ENCODE data around the gene NDUFA8.

DNA sequence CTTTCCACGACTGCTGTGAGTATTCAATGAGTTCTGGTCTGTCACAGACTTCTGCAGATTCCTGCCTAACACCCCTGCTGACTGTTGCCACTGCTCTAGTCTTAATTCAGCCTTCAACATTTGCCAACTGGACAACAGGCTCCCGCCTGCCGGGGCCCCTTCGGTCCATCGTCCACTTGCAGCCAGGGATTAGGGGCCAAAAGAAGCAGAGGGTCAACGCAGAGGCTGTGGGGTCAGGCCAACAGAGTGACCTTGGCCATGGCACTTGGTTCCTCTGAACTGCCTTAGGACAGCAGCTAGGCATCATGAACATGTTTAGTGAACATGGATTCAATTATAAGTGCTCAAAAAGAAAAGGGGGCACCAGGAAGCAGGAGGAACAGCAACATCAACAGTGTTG is 28.8 kb upstream of the NDUFA8 start:
- TF ChIP-seq, protein P1, sequence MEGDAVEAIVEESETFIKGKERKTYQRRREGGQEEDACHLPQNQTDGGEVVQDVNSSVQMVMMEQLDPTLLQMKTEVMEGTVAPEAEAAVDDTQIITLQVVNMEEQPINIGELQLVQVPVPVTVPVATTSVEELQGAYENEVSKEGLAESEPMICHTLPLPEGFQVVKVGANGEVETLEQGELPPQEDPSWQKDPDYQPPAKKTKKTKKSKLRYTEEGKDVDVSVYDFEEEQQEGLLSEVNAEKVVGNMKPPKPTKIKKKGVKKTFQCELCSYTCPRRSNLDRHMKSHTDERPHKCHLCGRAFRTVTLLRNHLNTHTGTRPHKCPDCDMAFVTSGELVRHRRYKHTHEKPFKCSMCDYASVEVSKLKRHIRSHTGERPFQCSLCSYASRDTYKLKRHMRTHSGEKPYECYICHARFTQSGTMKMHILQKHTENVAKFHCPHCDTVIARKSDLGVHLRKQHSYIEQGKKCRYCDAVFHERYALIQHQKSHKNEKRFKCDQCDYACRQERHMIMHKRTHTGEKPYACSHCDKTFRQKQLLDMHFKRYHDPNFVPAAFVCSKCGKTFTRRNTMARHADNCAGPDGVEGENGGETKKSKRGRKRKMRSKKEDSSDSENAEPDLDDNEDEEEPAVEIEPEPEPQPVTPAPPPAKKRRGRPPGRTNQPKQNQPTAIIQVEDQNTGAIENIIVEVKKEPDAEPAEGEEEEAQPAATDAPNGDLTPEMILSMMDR (IDR thresholded peaks at IDR 0.05; ENCODE audit: low read depth, low read length): no peak
- TF ChIP-seq POLR2A (IDR thresholded peaks at IDR 0.05; ENCODE audit: extremely low read depth, insufficient read length) (no peak), MYC (IDR thresholded peaks at IDR 0.05; ENCODE audit: low read depth, low read length) (no peak)
- TF ChIP-seq, protein P2, sequence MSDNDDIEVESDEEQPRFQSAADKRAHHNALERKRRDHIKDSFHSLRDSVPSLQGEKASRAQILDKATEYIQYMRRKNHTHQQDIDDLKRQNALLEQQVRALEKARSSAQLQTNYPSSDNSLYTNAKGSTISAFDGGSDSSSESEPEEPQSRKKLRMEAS (IDR thresholded peaks at IDR 0.05; ENCODE audit: low read depth, low read length): no peak
